K562 (cell line): ENCODE data around the gene IFTAP. TPM values are rescaled to one million over a fixed set of nuclear protein-coding genes. Genes with fewer than 3 reads are reported as not detected.

Source experiments
- ATAC-seq: fragments of 200-7000 bp; cut with Tn5 transposase; 3 replicates; pipeline ENCODE4 v1.9.1; 2020; ENCODE audit warnings: moderate library complexity
- BruUV-seq: library from RNA; stranded (reverse); fragments of 400-500 nt; replicated peaks from 2 replicates; lab custom pipeline; 2021; lab: Mats Ljungman, UMichigan
- CTCF ChIA-PET: fragments of 300-600 bp; formaldehyde crosslinking; extraction: SDS; loops from one replicate; lab custom pipeline; 2021; ENCODE audit warnings: low intra/inter-chr PET ratio; lab: Yijun Ruan, JAX
- POLR2A ChIA-PET: fragments of 300-600, 350-650 bp; sonication (Branson Sonifier 250); formaldehyde crosslinking; extraction: SDS; loops from one replicate; lab custom pipeline; 2021; ENCODE audit warnings: antibody characterized with exemption, inconsistent platforms; lab: Yijun Ruan, JAX
- DNase-seq, 4 experiments: peaks; one replicate each; pipeline versions ENCODE4 v3.0.0 to v3.0.0-alpha.2; 2011 to 2018; ENCODE audit warnings: low spot score in 3 of 4, mixed read lengths in 3 of 4; ENCODE audit errors: extremely low read depth in 1 of 4
- FAIRE-seq: peaks from 2 replicates; lab custom pipeline; 2011; peaks lifted over from hg19 to GRCh38; lab: Jason Lieb, UNC
- H2AFZ ChIP-seq: 2 replicates; pipeline ENCODE4 v1.6.0; 2011; ENCODE audit warnings: low read depth, low read length, control low read depth, inconsistent platforms
- H3K27ac ChIP-seq: fragments of 200-600 bp; 3 replicates; pipeline ENCODE4 v1.8.0; 2011; ENCODE audit warnings: low read depth, mild to moderate bottlenecking, control low read depth, inconsistent platforms, low read length, moderate library complexity, mixed read lengths; ENCODE audit errors: extremely low read depth
- H3K27me3 ChIP-seq, 2 experiments: fragments of 300-600 bp in 1 of 2; 2 replicates in 1 of 2; 3 replicates in 1 of 2; pipeline versions ENCODE4 v1.6.0 to v1.8.0; 2011; ENCODE audit warnings: inconsistent platforms in 2 of 2, low read length in 2 of 2, mild to moderate bottlenecking in 1 of 2, mixed read lengths in 1 of 2, moderate library complexity in 1 of 2; ENCODE audit not compliant: control insufficient read depth in 2 of 2, insufficient read depth in 2 of 2
- H3K36me3 ChIP-seq: fragments of 300-600 bp; 3 replicates; pipeline ENCODE4 v1.8.0; 2011; ENCODE audit warnings: mild to moderate bottlenecking, low read length, inconsistent platforms; ENCODE audit not compliant: control insufficient read depth, insufficient read depth
- H3K4me1 ChIP-seq, 2 experiments: fragments of 200-600 bp in 1 of 2; replicated peaks in 1 of 2; 2 replicates in 1 of 2; 3 replicates in 1 of 2; pipeline versions ENCODE4 v1.5.1 to v1.8.0; 2011; ENCODE audit warnings: inconsistent platforms in 2 of 2, low read length in 2 of 2, mild to moderate bottlenecking in 1 of 2, mixed read lengths in 1 of 2, moderate library complexity in 1 of 2; ENCODE audit not compliant: control insufficient read depth in 2 of 2, insufficient read depth in 2 of 2
- H3K4me2 ChIP-seq: 2 replicates; pipeline ENCODE4 v1.6.1; 2011; ENCODE audit warnings: low read length, control low read depth, inconsistent platforms, mixed read lengths; ENCODE audit not compliant: insufficient read depth
- H3K4me3 ChIP-seq: fragments of 200-600 bp; sonication (generic), shearing (Covaris generic); 2 replicates; pipeline ENCODE4 v1.5.1; 2016; ENCODE audit warnings: control low read depth, inconsistent platforms
- H3K79me2 ChIP-seq: fragments of 200-600 bp; 3 replicates; pipeline ENCODE4 v1.8.0; 2011; ENCODE audit warnings: low read length, inconsistent platforms; ENCODE audit not compliant: control insufficient read depth, insufficient read depth
- H3K9ac ChIP-seq, 2 experiments: 2 replicates each; pipeline versions ENCODE4 v1.6.0 to v1.6.1; 2011; ENCODE audit warnings: low read depth in 2 of 2, low read length in 2 of 2, control low read depth in 1 of 2, inconsistent platforms in 1 of 2, mild to moderate bottlenecking in 1 of 2, mixed read lengths in 1 of 2; ENCODE audit not compliant: insufficient read depth in 1 of 2
- H3K9me1 ChIP-seq: one replicate; pipeline ENCODE4 v1.6.0; 2011; ENCODE audit warnings: inconsistent platforms, mild to moderate bottlenecking, low read length, moderate library complexity; ENCODE audit not compliant: control insufficient read depth, insufficient read depth
- H3K9me3 ChIP-seq: replicated peaks from 2 replicates; pipeline ENCODE4 v1.5.1; 2011; ENCODE audit warnings: low read depth, low read length, inconsistent platforms; ENCODE audit not compliant: control insufficient read depth, insufficient read depth
- H4K20me1 ChIP-seq: replicated peaks from 2 replicates; pipeline ENCODE4 v1.6.1; 2011; ENCODE audit warnings: low read length, inconsistent platforms, mixed read lengths; ENCODE audit not compliant: control insufficient read depth, insufficient read depth
- BMI1 ChIP-seq: fragments of 150-350 bp; IDR thresholded peaks from 2 replicates; pipeline ENCODE4 v1.6.1; 2014; ENCODE audit warnings: low read length
- FUS ChIP-seq: fragments of 200-400 bp; formaldehyde crosslinking; optimal IDR thresholded peaks from 2 replicates; pipeline ENCODE3; 2017; ENCODE audit warnings: low read depth, low read length
- GABPB2 ChIP-seq: fragments of 250-450 bp; sonication (Bioruptor Pico); conservative IDR thresholded peaks from 2 replicates; pipeline ENCODE4 v1.5.1; 2021; ENCODE audit warnings: mild to moderate bottlenecking
- HDAC2 ChIP-seq: fragments of 450-650 bp; IDR thresholded peaks from 2 replicates; pipeline ENCODE4 v1.6.1; 2016; ENCODE audit warnings: mild to moderate bottlenecking
- JUN ChIP-seq, 2 experiments: sonication (generic) in 1 of 2; formaldehyde crosslinking in 1 of 2; IDR thresholded peaks; 2 replicates each; pipeline versions ENCODE4 v1.6.1 to v1.8.0; 2012 to 2022; ENCODE audit warnings: borderline replicate concordance in 2 of 2, mild to moderate bottlenecking in 2 of 2, improper control_type of control experiment in 1 of 2, low read depth in 1 of 2, low read length in 1 of 2, missing genetic modification reagents in 1 of 2
- KLF10 ChIP-seq: fragments of 250-450 bp; sonication (Bioruptor Pico); IDR thresholded peaks from 2 replicates; pipeline ENCODE4 v1.6.1; 2021; ENCODE audit warnings: matching md5 sums
- NCOA4 ChIP-seq: fragments of 450-650 bp; IDR thresholded peaks from 2 replicates; pipeline ENCODE4 v1.6.1; 2018; ENCODE audit warnings: mild to moderate bottlenecking; ENCODE audit not compliant: partially characterized antibody
- SMARCC2 ChIP-seq: fragments of 450-650 bp; IDR thresholded peaks from 2 replicates; pipeline ENCODE4 v1.6.1; 2017; ENCODE audit warnings: antibody characterized with exemption, moderate library complexity, mild to moderate bottlenecking, low read depth
- TAL1 ChIP-seq: fragments of 450-650 bp; IDR thresholded peaks from 2 replicates; pipeline ENCODE4 v1.6.1; 2016; ENCODE audit warnings: mild to moderate bottlenecking
- ZNF197 ChIP-seq: fragments of 200-800 bp; sonication (Bioruptor generic); IDR thresholded peaks from 2 replicates; pipeline ENCODE4 v1.6.1; 2016; ENCODE audit warnings: low read depth, missing genetic modification characterization, missing compliant biosample characterization
- ZNF384 ChIP-seq: IDR thresholded peaks from 2 replicates; pipeline ENCODE4 v1.6.1; 2012; ENCODE audit warnings: low read depth, low read length, improper control_type of control experiment
- in situ Hi-C: fragments of 300-500 bp; cut with MboI; formaldehyde crosslinking; loops from 4 replicates; pipeline ENCODE4 v1.15.0; 2018; ENCODE audit warnings: inconsistent platforms, mixed read lengths
- intact Hi-C: fragments of 100-400 bp; cut with micrococcal nuclease; formaldehyde crosslinking; loops from 2 replicates; pipeline ENCODE4 v1.14.2; 2022
- polyA plus RNA-seq, 8 experiments: library from polyadenylated mRNA; depleted of rRNA in 4 of 8; stranded (reverse) in 5 of 8; unstranded in 3 of 8; fragments of >200 nt; fragmentation: Nextera tagmentation in 2 of 8; fragmentation: Illumina TruSeq in 1 of 8; extraction: Ambion mirVana in 2 of 8; extraction: Trizol in 1 of 8; gene quantifications; 2 replicates each; pipeline versions ENCODE4 v1.2.1 to v1.2.3, GENCODE V29; 2011 to 2014; ENCODE audit warnings: inconsistent platforms in 1 of 8, missing spikeins in 1 of 8
- total RNA-seq, 7 experiments: library from RNA; depleted of rRNA in 6 of 7; stranded (reverse); fragments of >200 nt in 6 of 7; fragmentation: Illumina TruSeq in 2 of 7; extraction: Trizol in 2 of 7; gene quantifications; 2 replicates each; pipeline versions ENCODE4 v1.2.1 to v1.2.3, GENCODE V29; 2011 to 2021; ENCODE audit warnings: low replicate concordance in 1 of 7
- TF ChIP-seq, protein P1 (sequence below): IDR thresholded peaks from 2 replicates; pipeline ENCODE4 v1.6.1; 2012; ENCODE audit warnings: low read depth, low read length, improper control_type of control experiment, borderline replicate concordance
- TF ChIP-seq, protein P2 (sequence below): fragments of 450-650 bp; formaldehyde crosslinking; conservative IDR thresholded peaks from 2 replicates; pipeline ENCODE4 v1.4.0; 2022; ENCODE audit warnings: mild to moderate bottlenecking, missing genetic modification characterization
- TF ChIP-seq, protein P3 (sequence below), 2 experiments: IDR thresholded peaks; 2 replicates each; pipeline ENCODE4 v1.6.1; 2011; ENCODE audit warnings: borderline replicate concordance in 1 of 2, control low read depth in 1 of 2, low read depth in 1 of 2, low read length in 1 of 2, mild to moderate bottlenecking in 1 of 2, mixed read lengths in 1 of 2, moderate library complexity in 1 of 2; ENCODE audit not compliant: insufficient read depth in 1 of 2, insufficient read length in 1 of 2, poor library complexity in 1 of 2, severe bottlenecking in 1 of 2; ENCODE audit errors: extremely low read depth in 1 of 2
- TF ChIP-seq, protein P4 (sequence below): fragments of 450-650 bp; conservative IDR thresholded peaks from 2 replicates; pipeline ENCODE4 v1.6.1; 2016; ENCODE audit warnings: missing genetic modification characterization, low read depth, mild to moderate bottlenecking, missing compliant biosample characterization, moderate library complexity

The IFTAP gene
- total and polyA plus RNA-seq, 9 of the 15 experiments (the other 6 are each of a cell fraction or from before 2014, with no cell fraction given): 9.2 to 30.0 (median 17.0) TPM

DNA sequence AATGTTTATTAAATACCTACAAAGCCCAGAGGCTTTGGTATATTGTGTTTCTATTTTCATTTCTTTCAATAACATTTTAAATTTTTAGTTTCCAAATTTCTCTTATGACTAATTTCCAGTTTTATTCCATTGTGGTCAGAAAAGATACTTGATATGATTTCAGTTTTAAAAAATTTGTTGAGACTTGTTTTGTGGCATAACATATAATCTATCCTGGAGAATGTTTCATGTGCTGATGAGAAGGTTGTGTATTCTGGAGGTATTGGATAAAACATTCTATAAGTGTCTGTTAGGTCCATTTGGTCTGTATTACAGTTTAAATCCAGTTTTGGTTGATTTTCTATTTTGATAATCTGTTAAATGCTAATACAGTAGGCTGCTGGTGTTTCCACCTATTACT is 36.3 kb upstream of the IFTAP start:
- Histone ChIP-seq H3K9ac (peak overlapping the region in 1 of 2 experiments; percentile 66; a peak in 2 of 4 replicates), H2AFZ (peak overlapping the region; percentile 98), H3K9me3 (peaks cover 1% of the 10 kb centered on the region; the same call in 1 of the 2 replicates), H3K27me3 (no peaks in the 10 kb centered on the region), H3K36me3 (no peaks in the 10 kb centered on the region), H3K4me2 (peak overlapping the region; percentile 66), H3K27ac (peak overlapping the region; percentile 66; the same call in 1 of the 3 replicates), H4K20me1 (no peaks in the 10 kb centered on the region), H3K9me1 (no peaks in the 10 kb centered on the region), H3K4me1 (no peaks in the 10 kb centered on the region; a peak in 2 of 5 replicates), H3K79me2 (no peaks in the 10 kb centered on the region), H3K4me3 (peak overlapping the region; percentile 31)
- DNase-seq (no peak), FAIRE-seq (no peak), ATAC-seq (peak; percentile 26; the same call in 1 of the 3 replicates)
- intact Hi-C loops (no loop called here), in situ Hi-C loops (no loop called here)
- ChIA-PET CTCF (no interaction called here), POLR2A (interaction anchor here (0.6 kb wide), 1 partner anchor 369 kb away, joined by 4 read pairs; no protein-coding TSS in a partner anchor)
- TF ChIP-seq, protein P1, sequence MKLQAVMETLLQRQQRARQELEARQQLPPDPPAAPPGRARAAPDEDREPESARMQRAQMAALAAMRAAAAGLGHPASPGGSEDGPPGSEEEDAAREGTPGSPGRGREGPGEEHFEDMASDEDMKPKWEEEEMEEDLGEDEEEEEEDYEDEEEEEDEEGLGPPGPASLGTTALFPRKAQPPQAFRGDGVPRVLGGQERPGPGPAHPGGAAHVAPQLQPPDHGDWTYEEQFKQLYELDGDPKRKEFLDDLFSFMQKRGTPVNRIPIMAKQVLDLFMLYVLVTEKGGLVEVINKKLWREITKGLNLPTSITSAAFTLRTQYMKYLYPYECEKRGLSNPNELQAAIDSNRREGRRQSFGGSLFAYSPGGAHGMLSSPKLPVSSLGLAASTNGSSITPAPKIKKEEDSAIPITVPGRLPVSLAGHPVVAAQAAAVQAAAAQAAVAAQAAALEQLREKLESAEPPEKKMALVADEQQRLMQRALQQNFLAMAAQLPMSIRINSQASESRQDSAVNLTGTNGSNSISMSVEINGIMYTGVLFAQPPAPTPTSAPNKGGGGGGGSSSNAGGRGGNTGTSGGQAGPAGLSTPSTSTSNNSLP: no peak
- TF ChIP-seq FUS: no peak
- no peak for TF ChIP-seq NCOA4
- TF ChIP-seq KLF10 (CRISPR knock-in tag): no peak
- no peak for TF ChIP-seq ZNF384
- TF ChIP-seq, protein P2, sequence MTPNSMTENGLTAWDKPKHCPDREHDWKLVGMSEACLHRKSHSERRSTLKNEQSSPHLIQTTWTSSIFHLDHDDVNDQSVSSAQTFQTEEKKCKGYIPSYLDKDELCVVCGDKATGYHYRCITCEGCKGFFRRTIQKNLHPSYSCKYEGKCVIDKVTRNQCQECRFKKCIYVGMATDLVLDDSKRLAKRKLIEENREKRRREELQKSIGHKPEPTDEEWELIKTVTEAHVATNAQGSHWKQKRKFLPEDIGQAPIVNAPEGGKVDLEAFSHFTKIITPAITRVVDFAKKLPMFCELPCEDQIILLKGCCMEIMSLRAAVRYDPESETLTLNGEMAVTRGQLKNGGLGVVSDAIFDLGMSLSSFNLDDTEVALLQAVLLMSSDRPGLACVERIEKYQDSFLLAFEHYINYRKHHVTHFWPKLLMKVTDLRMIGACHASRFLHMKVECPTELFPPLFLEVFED (CRISPR knock-in tag): no peak
- no peak for TF ChIP-seq BMI1
- no peak for TF ChIP-seq GABPB2 (CRISPR knock-in tag)
- TF ChIP-seq, protein P3, sequence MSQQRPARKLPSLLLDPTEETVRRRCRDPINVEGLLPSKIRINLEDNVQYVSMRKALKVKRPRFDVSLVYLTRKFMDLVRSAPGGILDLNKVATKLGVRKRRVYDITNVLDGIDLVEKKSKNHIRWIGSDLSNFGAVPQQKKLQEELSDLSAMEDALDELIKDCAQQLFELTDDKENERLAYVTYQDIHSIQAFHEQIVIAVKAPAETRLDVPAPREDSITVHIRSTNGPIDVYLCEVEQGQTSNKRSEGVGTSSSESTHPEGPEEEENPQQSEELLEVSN (IDR thresholded peaks at IDR 0.05; ENCODE audit: borderline replicate concordance in 1 of 2, extremely low read depth in 1 of 2, insufficient read depth in 1 of 2, insufficient read length in 1 of 2, low read depth in 1 of 2, low read length in 1 of 2, poor library complexity in 1 of 2, severe bottlenecking in 1 of 2): no peak
- no peak for TF ChIP-seq SMARCC2
- no peak for TF ChIP-seq ZNF197 (CRISPR knock-in tag)
- TF ChIP-seq, protein P4, sequence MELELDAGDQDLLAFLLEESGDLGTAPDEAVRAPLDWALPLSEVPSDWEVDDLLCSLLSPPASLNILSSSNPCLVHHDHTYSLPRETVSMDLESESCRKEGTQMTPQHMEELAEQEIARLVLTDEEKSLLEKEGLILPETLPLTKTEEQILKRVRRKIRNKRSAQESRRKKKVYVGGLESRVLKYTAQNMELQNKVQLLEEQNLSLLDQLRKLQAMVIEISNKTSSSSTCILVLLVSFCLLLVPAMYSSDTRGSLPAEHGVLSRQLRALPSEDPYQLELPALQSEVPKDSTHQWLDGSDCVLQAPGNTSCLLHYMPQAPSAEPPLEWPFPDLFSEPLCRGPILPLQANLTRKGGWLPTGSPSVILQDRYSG (tag): no peak
- TF ChIP-seq HDAC2: no peak
- no peak for TF ChIP-seq JUN (IDR thresholded peaks at IDR 0.05; ENCODE audit: borderline replicate concordance, low read depth, low read length)
- no peak for TF ChIP-seq JUN (CRISPR knock-in tag; IDR thresholded peaks at IDR 0.05; ENCODE audit: borderline replicate concordance)
- TF ChIP-seq TAL1: no peak
- BruUV-seq: no TSS peak
